ENCODE results near the gene CNTNAP2. TPM values are rescaled to one million over a fixed set of nuclear protein-coding genes. Genes with fewer than 3 reads are reported as not detected.

Gene CNTNAP2
- total RNA-seq, 1 experiment from 2014 or later: 0.03 TPM

DNA sequence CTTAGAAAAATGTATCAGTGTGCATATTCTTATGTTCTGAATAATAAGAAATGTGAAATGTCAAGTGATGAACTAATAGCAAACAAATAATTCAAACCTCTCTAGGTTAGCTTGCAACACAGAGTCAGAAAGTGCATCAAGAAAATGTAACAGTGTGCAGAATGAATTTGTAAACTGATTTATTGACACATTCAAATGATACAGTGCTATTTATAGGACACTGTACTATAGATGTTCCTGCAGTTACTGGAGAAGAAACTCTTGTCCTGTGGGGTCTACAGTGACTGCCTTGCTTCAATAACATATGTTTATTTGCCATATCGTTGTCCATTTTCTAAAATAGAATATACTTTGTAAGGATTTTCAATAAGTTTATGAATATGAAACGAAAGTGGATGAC, 639.0 kb downstream of the CNTNAP2 start:
- TF ChIP-seq, protein P1, sequence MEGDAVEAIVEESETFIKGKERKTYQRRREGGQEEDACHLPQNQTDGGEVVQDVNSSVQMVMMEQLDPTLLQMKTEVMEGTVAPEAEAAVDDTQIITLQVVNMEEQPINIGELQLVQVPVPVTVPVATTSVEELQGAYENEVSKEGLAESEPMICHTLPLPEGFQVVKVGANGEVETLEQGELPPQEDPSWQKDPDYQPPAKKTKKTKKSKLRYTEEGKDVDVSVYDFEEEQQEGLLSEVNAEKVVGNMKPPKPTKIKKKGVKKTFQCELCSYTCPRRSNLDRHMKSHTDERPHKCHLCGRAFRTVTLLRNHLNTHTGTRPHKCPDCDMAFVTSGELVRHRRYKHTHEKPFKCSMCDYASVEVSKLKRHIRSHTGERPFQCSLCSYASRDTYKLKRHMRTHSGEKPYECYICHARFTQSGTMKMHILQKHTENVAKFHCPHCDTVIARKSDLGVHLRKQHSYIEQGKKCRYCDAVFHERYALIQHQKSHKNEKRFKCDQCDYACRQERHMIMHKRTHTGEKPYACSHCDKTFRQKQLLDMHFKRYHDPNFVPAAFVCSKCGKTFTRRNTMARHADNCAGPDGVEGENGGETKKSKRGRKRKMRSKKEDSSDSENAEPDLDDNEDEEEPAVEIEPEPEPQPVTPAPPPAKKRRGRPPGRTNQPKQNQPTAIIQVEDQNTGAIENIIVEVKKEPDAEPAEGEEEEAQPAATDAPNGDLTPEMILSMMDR (IDR thresholded peaks at IDR 0.05): no peak
- TF ChIP-seq, protein P2, sequence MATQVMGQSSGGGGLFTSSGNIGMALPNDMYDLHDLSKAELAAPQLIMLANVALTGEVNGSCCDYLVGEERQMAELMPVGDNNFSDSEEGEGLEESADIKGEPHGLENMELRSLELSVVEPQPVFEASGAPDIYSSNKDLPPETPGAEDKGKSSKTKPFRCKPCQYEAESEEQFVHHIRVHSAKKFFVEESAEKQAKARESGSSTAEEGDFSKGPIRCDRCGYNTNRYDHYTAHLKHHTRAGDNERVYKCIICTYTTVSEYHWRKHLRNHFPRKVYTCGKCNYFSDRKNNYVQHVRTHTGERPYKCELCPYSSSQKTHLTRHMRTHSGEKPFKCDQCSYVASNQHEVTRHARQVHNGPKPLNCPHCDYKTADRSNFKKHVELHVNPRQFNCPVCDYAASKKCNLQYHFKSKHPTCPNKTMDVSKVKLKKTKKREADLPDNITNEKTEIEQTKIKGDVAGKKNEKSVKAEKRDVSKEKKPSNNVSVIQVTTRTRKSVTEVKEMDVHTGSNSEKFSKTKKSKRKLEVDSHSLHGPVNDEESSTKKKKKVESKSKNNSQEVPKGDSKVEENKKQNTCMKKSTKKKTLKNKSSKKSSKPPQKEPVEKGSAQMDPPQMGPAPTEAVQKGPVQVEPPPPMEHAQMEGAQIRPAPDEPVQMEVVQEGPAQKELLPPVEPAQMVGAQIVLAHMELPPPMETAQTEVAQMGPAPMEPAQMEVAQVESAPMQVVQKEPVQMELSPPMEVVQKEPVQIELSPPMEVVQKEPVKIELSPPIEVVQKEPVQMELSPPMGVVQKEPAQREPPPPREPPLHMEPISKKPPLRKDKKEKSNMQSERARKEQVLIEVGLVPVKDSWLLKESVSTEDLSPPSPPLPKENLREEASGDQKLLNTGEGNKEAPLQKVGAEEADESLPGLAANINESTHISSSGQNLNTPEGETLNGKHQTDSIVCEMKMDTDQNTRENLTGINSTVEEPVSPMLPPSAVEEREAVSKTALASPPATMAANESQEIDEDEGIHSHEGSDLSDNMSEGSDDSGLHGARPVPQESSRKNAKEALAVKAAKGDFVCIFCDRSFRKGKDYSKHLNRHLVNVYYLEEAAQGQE (IDR thresholded peaks at IDR 0.05; ENCODE audit: insufficient read depth in 1 of 2, low read depth in 2 of 2, low read length in 1 of 2): no peak
- TF ChIP-seq SIN3A (IDR thresholded peaks at IDR 0.05; ENCODE audit: borderline replicate concordance, insufficient read depth, low read depth, low read length): no peak
- TF ChIP-seq TCF7L2 (IDR thresholded peaks at IDR 0.05; ENCODE audit: low read depth, low read length): no peak
- no peak for TF ChIP-seq POLR2AphosphoS5 (IDR thresholded peaks at IDR 0.05; ENCODE audit: low read depth, low read length)
- intact Hi-C loops (cut with micrococcal nuclease; ENCODE audit: unreplicated experiment): no loop called here
- in situ Hi-C loops (cut with HindIII; ENCODE audit: low pct_unique_long_range_greater_than_20kb, low sequenced_read_pairs): no loop called here

GRCh38 chr7:146764458-146764857, 647.9 kb downstream of the CNTNAP2 start:
- Histone ChIP-seq H3K27ac (ENCODE audit: low read length) (no peak overlapping the region), H3K36me3 (ENCODE audit: control insufficient read depth, insufficient read depth, low read length) (no peaks in the 10 kb centered on the region), H3K27me3 (ENCODE audit: control insufficient read depth, insufficient read depth, low read length) (no peaks in the 10 kb centered on the region), H3K4me3 (ENCODE audit: low read depth in 2 of 2, low read length in 2 of 2) (no peak overlapping the region), H3K4me1 (ENCODE audit: control insufficient read depth, insufficient read depth, low read length) (no peaks in the 10 kb centered on the region), H3K9me3 (ENCODE audit: control insufficient read depth, insufficient read depth, low read depth, low read length) (no peaks in the 10 kb centered on the region)
- in situ Hi-C loops (cut with HindIII; ENCODE audit: low pct_unique_long_range_greater_than_20kb, low sequenced_read_pairs) (no loop called here), intact Hi-C loops (cut with micrococcal nuclease; ENCODE audit: unreplicated experiment) (no loop called here)
- no peak for DNase-seq (ENCODE audit: low read depth, low spot score)
- ChIA-PET POLR2A (no interaction called here), CTCF (no interaction called here)
- no peak for ATAC-seq
- TF ChIP-seq TCF7L2 (IDR thresholded peaks at IDR 0.05; ENCODE audit: low read depth, low read length) (no peak), SIN3A (IDR thresholded peaks at IDR 0.05; ENCODE audit: borderline replicate concordance, insufficient read depth, low read depth, low read length) (no peak)
- TF ChIP-seq, protein P1 (IDR thresholded peaks at IDR 0.05): no peak
- TF ChIP-seq, protein P2 (IDR thresholded peaks at IDR 0.05; ENCODE audit: insufficient read depth in 1 of 2, low read depth in 2 of 2, low read length in 1 of 2): no peak
- BruUV-seq (replicated peaks): no TSS peak

More for the DNA sequence above, 639.0 kb downstream of the CNTNAP2 start:
- no TSS peak for BruUV-seq (replicated peaks)
- no peaks in the 10 kb centered on the region for H3K4me1 ChIP-seq (ENCODE audit: control insufficient read depth, insufficient read depth, low read length)
- H3K9me3 ChIP-seq (ENCODE audit: control insufficient read depth, insufficient read depth, low read depth, low read length): no peaks in the 10 kb centered on the region
- H3K27me3 ChIP-seq (ENCODE audit: control insufficient read depth, insufficient read depth, low read length): no peaks in the 10 kb centered on the region
- no peak overlapping the region for H3K27ac ChIP-seq (ENCODE audit: low read length)
- DNase-seq (ENCODE audit: low read depth, low spot score): no peak
- H3K4me3 ChIP-seq (ENCODE audit: low read depth in 2 of 2, low read length in 2 of 2): no peak overlapping the region
- CTCF ChIA-PET: no interaction called here
- ATAC-seq: no peak
- H3K36me3 ChIP-seq (ENCODE audit: control insufficient read depth, insufficient read depth, low read length): no peaks in the 10 kb centered on the region
- POLR2A ChIA-PET: no interaction called here
